H9 (cell line): ENCODE results near the gene THOC5. TPM values are rescaled to one million over a fixed set of nuclear protein-coding genes. Genes with fewer than 3 reads are reported as not detected.

Source experiments
- DNase-seq: peaks from one replicate; pipeline ENCODE4 v3.0.0-alpha.2; 2017
- H2AFZ ChIP-seq: one replicate; pipeline ENCODE4 v1.6.1; 2013; ENCODE audit warnings: mild to moderate bottlenecking, low read length, control low read depth, moderate library complexity
- H2AK5ac ChIP-seq: 2 replicates; pipeline ENCODE4 v1.6.1; 2013; ENCODE audit warnings: low read length, control low read depth, mixed read lengths; ENCODE audit not compliant: insufficient read length
- H2BK120ac ChIP-seq: one replicate; pipeline ENCODE4 v1.6.1; 2013; ENCODE audit warnings: low read depth, mild to moderate bottlenecking, low read length, control low read depth, inconsistent platforms; ENCODE audit not compliant: poor library complexity, severe bottlenecking
- H2BK12ac ChIP-seq: 2 replicates; pipeline ENCODE4 v1.6.1; 2013; ENCODE audit warnings: low read length, control low read depth, mixed read lengths, low read depth; ENCODE audit not compliant: insufficient read length
- H2BK15ac ChIP-seq: 2 replicates; pipeline ENCODE4 v1.6.1; 2013; ENCODE audit warnings: low read depth, low read length, control low read depth
- H2BK20ac ChIP-seq: one replicate; pipeline ENCODE4 v1.6.1; 2013; ENCODE audit warnings: low read depth, mild to moderate bottlenecking, low read length, control low read depth, inconsistent platforms; ENCODE audit not compliant: poor library complexity, severe bottlenecking
- H2BK5ac ChIP-seq: 2 replicates; pipeline ENCODE4 v1.6.1; 2013; ENCODE audit warnings: low read length, control low read depth, mixed read lengths; ENCODE audit not compliant: insufficient read length
- H3K14ac ChIP-seq: 2 replicates; pipeline ENCODE4 v1.6.1; 2013; ENCODE audit warnings: low read length, control low read depth; ENCODE audit not compliant: insufficient read depth
- H3K18ac ChIP-seq: 2 replicates; pipeline ENCODE4 v1.6.1; 2013; ENCODE audit warnings: low read depth, mild to moderate bottlenecking, mixed read lengths, low read length, control low read depth; ENCODE audit not compliant: insufficient read length
- H3K23ac ChIP-seq: 2 replicates; pipeline ENCODE4 v1.6.1; 2013; ENCODE audit warnings: low read length, control low read depth, mixed read lengths, low read depth; ENCODE audit not compliant: insufficient read length
- H3K23me2 ChIP-seq: 2 replicates; pipeline ENCODE4 v1.6.1; 2013; ENCODE audit warnings: low read depth, mild to moderate bottlenecking, mixed read lengths, low read length, control low read depth; ENCODE audit not compliant: insufficient read length, poor library complexity, severe bottlenecking
- H3K27ac ChIP-seq: 2 replicates; pipeline ENCODE4 v1.5.1; 2013; ENCODE audit warnings: low read length, control low read depth, mixed read lengths, low read depth; ENCODE audit not compliant: insufficient read length
- H3K27me3 ChIP-seq: 2 replicates; pipeline ENCODE4 v1.6.1; 2013; ENCODE audit warnings: low read length, control low read depth, inconsistent platforms; ENCODE audit not compliant: insufficient read depth
- H3K4ac ChIP-seq: 2 replicates; pipeline ENCODE4 v1.6.1; 2013; ENCODE audit warnings: low read depth, mild to moderate bottlenecking, control low read depth, inconsistent platforms, low read length, moderate library complexity
- H3K4me1 ChIP-seq: 2 replicates; pipeline ENCODE4 v1.6.1; 2013; ENCODE audit warnings: low read length, control low read depth, inconsistent platforms; ENCODE audit not compliant: insufficient read depth
- H3K4me2 ChIP-seq: 2 replicates; pipeline ENCODE4 v1.6.1; 2013; ENCODE audit warnings: low read length, control low read depth, mixed read lengths; ENCODE audit not compliant: insufficient read length, insufficient read depth
- H3K56ac ChIP-seq: 2 replicates; pipeline ENCODE4 v1.6.1; 2013; ENCODE audit warnings: low read depth, mild to moderate bottlenecking, mixed read lengths, low read length, control low read depth; ENCODE audit not compliant: insufficient read length
- H3K79me1 ChIP-seq: 2 replicates; pipeline ENCODE4 v1.6.1; 2013; ENCODE audit warnings: low read depth, mild to moderate bottlenecking, moderate library complexity, low read length, control low read depth, inconsistent platforms; ENCODE audit not compliant: insufficient read depth, poor library complexity, severe bottlenecking
- H3K79me2 ChIP-seq: 2 replicates; pipeline ENCODE4 v1.6.1; 2013; ENCODE audit warnings: low read length, control low read depth, inconsistent platforms; ENCODE audit not compliant: insufficient read depth
- H3K9ac ChIP-seq: 2 replicates; pipeline ENCODE4 v1.6.1; 2013; ENCODE audit warnings: low read length, control low read depth, mixed read lengths; ENCODE audit not compliant: insufficient read length; ENCODE audit errors: extremely low read depth
- H3K9me3 ChIP-seq: one replicate; pipeline ENCODE4 v1.6.1; 2013; ENCODE audit warnings: low read depth, low read length, inconsistent platforms; ENCODE audit not compliant: control insufficient read depth
- H3T11ph ChIP-seq: one replicate; pipeline ENCODE4 v1.6.1; 2013; ENCODE audit warnings: mild to moderate bottlenecking, low read length, control low read depth, inconsistent platforms
- H4K20me1 ChIP-seq: one replicate; pipeline ENCODE4 v1.6.1; 2013; ENCODE audit not compliant: control insufficient read depth, insufficient read length, insufficient read depth
- H4K5ac ChIP-seq: 2 replicates; pipeline ENCODE4 v1.6.1; 2013; ENCODE audit warnings: low read depth, mild to moderate bottlenecking, mixed read lengths, low read length, control low read depth; ENCODE audit not compliant: insufficient read length
- H4K8ac ChIP-seq: replicated peaks from 2 replicates; pipeline ENCODE4 v1.6.1; 2013; ENCODE audit warnings: low read length, control low read depth, mixed read lengths, low read depth; ENCODE audit not compliant: insufficient read length
- H4K91ac ChIP-seq: 2 replicates; pipeline ENCODE4 v1.6.1; 2013; ENCODE audit warnings: low read depth, mild to moderate bottlenecking, moderate library complexity, mixed read lengths, low read length, control low read depth; ENCODE audit not compliant: insufficient read length
- H3K27ac Mint-ChIP-seq, 3 experiments: 2 replicates in 2 of 3; 3 replicates in 1 of 3; pipeline ENCODE4 v1.8.0; 2020 to 2021; ENCODE audit warnings: mixed read lengths in 3 of 3, mild to moderate bottlenecking in 1 of 3, moderate library complexity in 1 of 3
- H3K27me3 Mint-ChIP-seq: 2 replicates; pipeline ENCODE4 v1.8.0; 2021; ENCODE audit warnings: low read depth, mild to moderate bottlenecking, moderate library complexity, mixed read lengths
- H3K36me3 Mint-ChIP-seq, 3 experiments: 2 replicates in 2 of 3; 3 replicates in 1 of 3; pipeline ENCODE4 v1.8.0; 2020 to 2021; ENCODE audit warnings: low read depth in 3 of 3, mixed read lengths in 3 of 3; ENCODE audit not compliant: insufficient read depth in 1 of 3
- H3K4me1 Mint-ChIP-seq, 2 experiments: 2 replicates each; pipeline ENCODE4 v1.8.0; 2020; ENCODE audit warnings: mixed read lengths in 2 of 2
- H3K4me3 Mint-ChIP-seq, 2 experiments: 2 replicates in 1 of 2; 3 replicates in 1 of 2; pipeline ENCODE4 v1.8.0; 2020 to 2021; ENCODE audit warnings: mild to moderate bottlenecking in 2 of 2, mixed read lengths in 2 of 2, moderate library complexity in 1 of 2
- H3K9me3 Mint-ChIP-seq, 2 experiments: 2 replicates in 1 of 2; 3 replicates in 1 of 2; pipeline ENCODE4 v1.8.0; 2020; ENCODE audit warnings: mild to moderate bottlenecking in 2 of 2, mixed read lengths in 2 of 2, moderate library complexity in 1 of 2
- CTCF ChIP-seq: fragments of 200-600 bp; sonication (generic); conservative IDR thresholded peaks from 3 replicates; pipeline ENCODE4 v1.8.0; 2021; ENCODE audit warnings: antibody characterized with exemption, mild to moderate bottlenecking
- WGBS: extraction: QIAGEN DNeasy Blood & Tissue Kit; methylation state at CpG from one replicate; pipeline ENCODE4 v1.1.7; 2013; ENCODE audit warnings: missing lambda C conversion rate, low lambda C conversion rate, mixed read lengths; ENCODE audit not compliant: insufficient read length; ENCODE audit errors: extremely low coverage; 5-methylcytosine and 5-hydroxymethylcytosine counted together
- total RNA-seq: library from RNA; stranded (reverse); gene quantifications from 2 replicates; pipeline ENCODE4 v1.2.1, GENCODE V29; 2021

THOC5 gene
- total RNA-seq, 1 experiment from 2014 or later: 71.8 TPM

DNA sequence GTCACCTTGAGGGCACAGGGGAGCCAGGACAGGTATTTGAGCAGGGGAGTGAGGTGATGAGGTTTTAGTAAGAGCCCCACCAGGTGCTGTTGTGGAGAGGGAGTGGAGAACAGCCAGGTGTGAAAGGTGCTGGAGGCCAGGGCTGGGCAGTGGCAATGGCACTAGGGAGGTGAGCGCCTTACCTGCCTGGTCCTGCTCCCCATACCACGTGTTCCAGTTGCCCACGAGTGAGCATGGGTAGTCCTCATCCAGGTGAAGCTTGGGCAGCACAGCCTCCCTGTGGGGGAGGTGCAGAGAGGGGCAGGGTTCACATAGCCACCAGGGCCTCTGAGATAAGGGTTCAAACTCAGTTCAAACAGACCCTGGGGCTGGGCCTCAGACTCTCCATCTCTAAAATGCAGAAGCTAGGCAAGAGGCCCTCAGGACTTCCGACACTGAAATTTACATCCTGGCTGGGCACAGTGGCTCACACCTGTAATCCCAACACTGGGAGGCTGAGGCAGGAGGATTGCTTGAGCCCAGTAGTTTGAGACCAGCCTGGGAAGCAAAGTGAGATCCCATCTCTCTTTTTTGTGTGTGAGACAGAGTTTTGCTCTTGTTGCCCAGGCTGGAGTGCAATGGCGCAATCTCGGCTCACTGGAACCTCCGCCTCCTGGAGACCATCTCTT lies 15.6 kb upstream of the THOC5 start:
- Histone ChIP-seq H3K14ac (no peak overlapping the region), H2AFZ (no peak overlapping the region), H3K27ac (no peak overlapping the region), H3K9me3 (no peaks in the 10 kb centered on the region), H3K18ac (no peak overlapping the region), H3K9ac (no peak overlapping the region), H3K79me1 (no peaks in the 10 kb centered on the region), H3K27me3 (no peaks in the 10 kb centered on the region), H4K20me1 (no peaks in the 10 kb centered on the region), H2BK12ac (no peak overlapping the region), H2BK15ac (no peak overlapping the region), H4K8ac (no peak overlapping the region), H2BK120ac (no peak overlapping the region), H4K5ac (no peak overlapping the region), H3K23me2 (no peaks in the 10 kb centered on the region), H3K4me1 (no peaks in the 10 kb centered on the region), H3K79me2 (no peaks in the 10 kb centered on the region), H2BK20ac (no peak overlapping the region), H4K91ac (no peak overlapping the region), H3K56ac (no peak overlapping the region), H3K4me2 (no peak overlapping the region), H3K23ac (no peak overlapping the region), H3T11ph (no peak overlapping the region), H2BK5ac (no peak overlapping the region), H2AK5ac (no peak overlapping the region), H3K4ac (no peak overlapping the region)
- Mint-ChIP-seq H3K36me3 (peaks cover 24 to 60% (median 47%) of the 10 kb centered on the region in 3 experiments; a peak in 6 of 7 replicates), H3K4me1 (no peaks in the 10 kb centered on the region), H3K27ac (peak overlapping the region in 2 of 3 experiments; percentile 16 to 85; a peak in 2 of 7 replicates), H3K27me3 (no peaks in the 10 kb centered on the region), H3K9me3 (no peaks in the 10 kb centered on the region), H3K4me3 (no peak overlapping the region)
- no peak for DNase-seq
- TF ChIP-seq CTCF: no peak
- no CpG with 5 or more reads among the region's 7 CpGs for WGBS
